ENCODE results near the gene CHFR. TPM values are rescaled to one million over a fixed set of nuclear protein-coding genes. Genes with fewer than 3 reads are reported as not detected.

CHFR gene
- total and polyA plus RNA-seq, 8 donors = 14.7 to 107 (median 59.2) TPM

DNA sequence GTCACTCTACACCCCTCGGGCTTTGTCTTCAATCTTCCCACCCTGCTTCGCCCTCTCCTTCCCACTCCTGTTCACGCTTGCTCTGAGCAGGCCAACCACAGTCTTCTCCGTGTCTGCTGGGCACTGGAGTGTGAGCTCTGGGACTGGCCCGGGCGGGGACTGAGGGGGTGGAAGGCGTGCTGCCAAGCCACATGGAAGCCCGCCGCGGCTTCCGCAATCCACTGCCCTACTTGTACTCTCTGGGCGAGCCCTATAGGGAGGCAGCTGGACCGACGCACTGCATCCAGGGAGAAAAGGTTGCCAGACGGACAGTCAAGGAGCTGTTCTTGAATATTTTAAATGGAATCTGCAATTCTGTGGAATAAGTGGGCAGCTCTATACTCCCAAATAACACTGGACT is 83.5 kb downstream of the CHFR start:
- intact Hi-C loops (cut with DNase I; ENCODE audit: low total_unique reads) = no loop called here
- Histone ChIP-seq H3K4me3 (no peak overlapping the region), H3K27me3 (no peaks in the 10 kb centered on the region), H3K27ac (no peak overlapping the region), H3K4me1 (no peaks in the 10 kb centered on the region), H3K36me3 (peaks cover 91 to 98% (median 97%) of the 10 kb centered on the region in 4 donors), H3K9me3 (no peaks in the 10 kb centered on the region)
- DNase-seq = no peak
- TF ChIP-seq EP300 (IDR thresholded peaks at IDR 0.05) = no peak
- no peak for TF ChIP-seq POLR2A (IDR thresholded peaks at IDR 0.05)
- TF ChIP-seq, protein P1, sequence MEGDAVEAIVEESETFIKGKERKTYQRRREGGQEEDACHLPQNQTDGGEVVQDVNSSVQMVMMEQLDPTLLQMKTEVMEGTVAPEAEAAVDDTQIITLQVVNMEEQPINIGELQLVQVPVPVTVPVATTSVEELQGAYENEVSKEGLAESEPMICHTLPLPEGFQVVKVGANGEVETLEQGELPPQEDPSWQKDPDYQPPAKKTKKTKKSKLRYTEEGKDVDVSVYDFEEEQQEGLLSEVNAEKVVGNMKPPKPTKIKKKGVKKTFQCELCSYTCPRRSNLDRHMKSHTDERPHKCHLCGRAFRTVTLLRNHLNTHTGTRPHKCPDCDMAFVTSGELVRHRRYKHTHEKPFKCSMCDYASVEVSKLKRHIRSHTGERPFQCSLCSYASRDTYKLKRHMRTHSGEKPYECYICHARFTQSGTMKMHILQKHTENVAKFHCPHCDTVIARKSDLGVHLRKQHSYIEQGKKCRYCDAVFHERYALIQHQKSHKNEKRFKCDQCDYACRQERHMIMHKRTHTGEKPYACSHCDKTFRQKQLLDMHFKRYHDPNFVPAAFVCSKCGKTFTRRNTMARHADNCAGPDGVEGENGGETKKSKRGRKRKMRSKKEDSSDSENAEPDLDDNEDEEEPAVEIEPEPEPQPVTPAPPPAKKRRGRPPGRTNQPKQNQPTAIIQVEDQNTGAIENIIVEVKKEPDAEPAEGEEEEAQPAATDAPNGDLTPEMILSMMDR (IDR thresholded peaks at IDR 0.05) = no peak
- TF ChIP-seq POLR2AphosphoS5 (IDR thresholded peaks at IDR 0.05) = no peak
- WGBS, 5 donors = 86 to 95% (median 91%) methylated on average over 14 to 15 of the region's 15 CpGs

- 89 to 97% (median 93%) methylated on average over 14 of the region's 14 CpGs for WGBS, 5 donors
- intact Hi-C loops (cut with DNase I; ENCODE audit: low total_unique reads) = no loop called here
- H3K9me3 ChIP-seq = no peaks in the 10 kb centered on the region
- H3K4me3 ChIP-seq = no peak overlapping the region
- no peaks in the 10 kb centered on the region for H3K4me1 ChIP-seq
- DNase-seq = no peak
- no peaks in the 10 kb centered on the region for H3K27me3 ChIP-seq
- TF ChIP-seq EP300 (IDR thresholded peaks at IDR 0.05) (no peak), POLR2A (IDR thresholded peaks at IDR 0.05) (no peak), POLR2AphosphoS5 (IDR thresholded peaks at IDR 0.05) (no peak)
- TF ChIP-seq, protein P1 (IDR thresholded peaks at IDR 0.05) = no peak
- peaks cover 93 to 98% (median 97%) of the 10 kb centered on the region in 4 donors for H3K36me3 ChIP-seq
- no peak overlapping the region for H3K27ac ChIP-seq
These were observed 84.3 kb downstream of the CHFR start for GRCh38 chr12:132803125-132803524.

DNA sequence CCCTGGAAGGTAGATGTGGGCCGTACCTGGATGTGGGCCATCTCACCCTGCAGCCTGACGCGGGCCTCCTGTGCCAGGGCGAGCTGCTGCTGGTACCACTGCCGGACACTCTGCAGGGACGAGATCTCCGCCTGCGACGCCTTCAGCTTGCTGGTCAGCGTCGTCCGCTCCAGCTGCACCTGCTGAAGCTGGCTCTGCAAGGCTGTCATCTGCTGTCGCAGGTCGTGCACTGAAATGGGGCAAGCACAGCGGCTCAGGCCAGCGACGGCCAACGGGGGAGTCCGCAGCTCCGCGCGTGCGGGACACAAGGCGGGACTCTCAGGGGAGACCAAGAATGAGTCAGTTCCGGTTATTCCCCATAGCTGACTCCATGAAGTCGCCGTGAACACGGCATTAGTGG is 85.7 kb downstream of the CHFR start:
- peaks cover 93 to 98% (median 97%) of the 10 kb centered on the region in 4 donors for H3K36me3 ChIP-seq
- no peaks in the 10 kb centered on the region for H3K9me3 ChIP-seq
- no peak overlapping the region for H3K27ac ChIP-seq
- H3K4me1 ChIP-seq = no peaks in the 10 kb centered on the region
- WGBS, 5 donors = 92 to 96% (median 94%) methylated on average over 20 to 28 of the region's 28 CpGs
- intact Hi-C loops (cut with DNase I; ENCODE audit: low total_unique reads) = no loop called here
- TF ChIP-seq POLR2A (IDR thresholded peaks at IDR 0.05) (no peak), EP300 (IDR thresholded peaks at IDR 0.05) (no peak), POLR2AphosphoS5 (IDR thresholded peaks at IDR 0.05) (no peak)
- TF ChIP-seq, protein P1 (IDR thresholded peaks at IDR 0.05) = no peak
- H3K4me3 ChIP-seq = no peak overlapping the region
- no peak for DNase-seq
- no peaks in the 10 kb centered on the region for H3K27me3 ChIP-seq

DNA sequence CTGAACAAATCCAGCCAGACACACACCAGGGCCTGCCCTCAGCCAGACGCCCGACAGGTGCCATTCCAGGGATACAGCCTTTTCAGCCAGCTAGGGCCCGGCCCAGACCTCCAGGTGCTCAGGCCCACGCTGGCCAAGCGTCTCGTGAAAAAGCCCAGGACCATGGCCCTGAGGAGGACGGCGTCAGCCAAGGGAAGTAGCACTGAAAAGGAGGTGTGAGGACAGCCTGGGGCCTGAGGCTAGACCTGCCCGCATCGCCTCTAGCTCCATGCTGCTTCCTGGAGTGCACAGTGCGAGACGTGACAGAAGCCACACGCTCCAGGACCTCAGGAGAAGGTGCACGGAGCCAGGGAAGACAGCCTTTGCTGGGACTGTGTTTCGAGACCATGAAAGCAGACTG is 88.6 kb downstream of the CHFR start:
- H3K4me3 ChIP-seq = no peak overlapping the region
- no peak for DNase-seq
- WGBS, 5 donors = 89 to 97% (median 94%) methylated on average over 13 to 15 of the region's 15 CpGs
- no peaks in the 10 kb centered on the region for H3K27me3 ChIP-seq
- no peaks in the 10 kb centered on the region for H3K9me3 ChIP-seq
- H3K27ac ChIP-seq = no peak overlapping the region
- H3K4me1 ChIP-seq = no peaks in the 10 kb centered on the region
- TF ChIP-seq EP300 (IDR thresholded peaks at IDR 0.05) = no peak
- TF ChIP-seq, protein P1 (IDR thresholded peaks at IDR 0.05) = no peak
- H3K36me3 ChIP-seq = peaks cover 99 to 100% (median 100%) of the 10 kb centered on the region in 4 donors
- intact Hi-C loops (cut with DNase I; ENCODE audit: low total_unique reads) = no loop called here

Data from stomach (tissue), 9 donors.